NCI-H2227 treated with DMSO at 0.1 percent for 48 hours (cell line): Measurements from ENCODE around the gene SLC4A2.

ENCODE experiments used
- DNase-seq: peaks from one replicate; lab custom pipeline; 2025; lab: John Stamatoyannopoulos, UW

SLC4A2 gene

DNA sequence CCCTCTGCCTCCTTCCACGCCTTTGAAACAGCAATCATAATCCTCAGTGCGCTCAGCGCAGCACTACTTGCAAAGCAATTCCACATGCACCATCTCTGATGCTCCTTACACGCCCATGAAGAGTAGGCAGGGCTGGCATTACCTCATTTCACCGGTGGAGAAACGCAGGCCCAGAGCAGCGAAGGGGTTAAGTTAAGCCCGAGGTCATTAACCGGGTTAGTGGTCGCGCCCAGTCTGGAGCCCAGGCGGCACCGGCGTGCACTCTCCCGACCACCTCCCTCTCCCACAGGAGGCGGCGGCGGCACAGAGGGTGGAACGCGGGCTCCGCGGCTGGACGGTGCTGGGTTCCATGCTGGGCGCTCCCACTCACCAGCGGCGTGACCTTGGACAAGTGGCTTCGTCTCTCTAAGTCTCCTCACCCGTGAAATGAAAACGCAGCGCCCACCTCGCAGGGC, 20.7 kb downstream of the SLC4A2 start:
- DNase-seq: peak; percentile 37

DNA sequence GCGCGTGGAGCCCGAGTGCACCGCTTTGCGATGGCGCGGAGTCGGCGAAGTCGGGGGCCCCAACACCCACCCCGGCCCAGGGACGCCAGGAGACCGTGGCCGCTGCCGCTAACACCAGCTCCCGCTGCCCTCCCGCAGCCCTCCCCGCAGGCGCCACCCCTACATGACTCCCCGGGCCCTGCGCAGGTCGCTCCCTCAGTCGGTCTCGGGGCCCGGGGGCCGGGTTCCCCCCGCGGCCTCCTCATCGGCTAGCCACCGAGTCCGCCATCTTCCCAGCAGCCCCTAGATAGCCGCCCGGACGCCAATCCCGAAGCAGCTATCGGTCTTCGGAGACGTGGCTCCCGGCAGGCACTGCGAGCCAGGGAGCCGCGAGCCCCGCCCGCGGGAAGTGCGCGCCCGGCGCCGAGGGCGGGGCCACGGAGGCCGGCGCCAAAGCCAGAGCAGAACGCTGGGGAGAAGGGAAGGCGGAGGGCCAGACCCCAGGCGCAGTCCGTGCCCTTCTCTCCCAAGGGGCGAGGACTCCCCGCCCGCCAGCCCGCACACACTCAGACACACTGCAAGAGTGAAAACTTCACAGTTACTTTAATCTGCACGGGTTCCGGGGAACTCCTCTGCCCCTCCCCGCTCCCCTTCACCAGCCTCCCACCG, 21.3 kb downstream of the SLC4A2 start, which contains the start of gene FASTK:
Gene FASTK (minus strand): TSS at position 288 of the 648 bp plus-strand sequence. CDS start 43 bp downstream, at position 245.
- peak; percentile 91 for DNase-seq

DNA sequence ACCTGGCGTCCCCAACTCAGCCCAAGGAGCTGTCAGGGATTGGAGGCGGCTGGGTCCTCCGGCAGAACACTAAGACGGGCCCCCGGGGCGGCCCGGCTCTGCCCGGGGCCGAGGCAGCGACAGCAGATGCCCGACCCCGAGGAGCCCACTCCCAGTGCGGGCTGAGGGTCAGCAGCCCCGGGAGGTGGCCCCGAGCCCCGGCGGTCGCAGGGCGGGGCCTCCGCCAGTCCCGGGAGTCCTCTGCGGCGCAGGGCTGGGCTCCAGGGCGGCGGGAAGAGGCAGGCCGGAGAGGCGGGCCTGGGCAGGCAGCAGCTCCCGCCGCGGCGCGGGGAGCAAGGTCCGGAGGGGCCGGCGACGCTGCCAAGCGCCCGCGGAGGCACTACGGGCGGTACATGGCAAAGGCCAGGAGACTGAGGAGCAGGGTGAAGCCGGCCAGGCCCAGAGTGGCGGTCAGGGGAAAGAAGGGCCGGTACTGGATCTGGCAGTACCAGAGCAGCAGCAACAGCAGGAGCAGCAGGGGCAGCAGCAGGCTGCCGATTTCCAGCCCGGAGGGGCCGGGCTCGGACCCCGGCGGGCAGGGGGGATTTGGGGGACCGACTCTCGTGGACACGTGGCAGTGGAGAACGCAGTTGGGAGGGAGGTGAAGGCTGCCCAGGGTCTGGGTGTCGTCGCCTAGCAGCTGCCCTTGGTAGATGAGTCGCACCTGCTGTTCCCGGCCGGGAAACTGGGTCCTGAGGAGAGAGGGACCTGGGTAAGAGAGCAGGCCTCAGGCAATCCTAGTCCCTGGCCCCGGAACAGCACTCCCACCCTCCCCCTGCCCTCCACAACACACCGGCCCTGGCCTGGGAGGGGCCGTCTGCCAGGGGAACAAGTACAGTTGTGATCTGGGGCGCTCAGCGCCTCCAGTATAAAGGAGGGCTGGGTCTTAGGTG, 22.0 kb downstream of the SLC4A2 start:
- DNase-seq: no peak

DNA sequence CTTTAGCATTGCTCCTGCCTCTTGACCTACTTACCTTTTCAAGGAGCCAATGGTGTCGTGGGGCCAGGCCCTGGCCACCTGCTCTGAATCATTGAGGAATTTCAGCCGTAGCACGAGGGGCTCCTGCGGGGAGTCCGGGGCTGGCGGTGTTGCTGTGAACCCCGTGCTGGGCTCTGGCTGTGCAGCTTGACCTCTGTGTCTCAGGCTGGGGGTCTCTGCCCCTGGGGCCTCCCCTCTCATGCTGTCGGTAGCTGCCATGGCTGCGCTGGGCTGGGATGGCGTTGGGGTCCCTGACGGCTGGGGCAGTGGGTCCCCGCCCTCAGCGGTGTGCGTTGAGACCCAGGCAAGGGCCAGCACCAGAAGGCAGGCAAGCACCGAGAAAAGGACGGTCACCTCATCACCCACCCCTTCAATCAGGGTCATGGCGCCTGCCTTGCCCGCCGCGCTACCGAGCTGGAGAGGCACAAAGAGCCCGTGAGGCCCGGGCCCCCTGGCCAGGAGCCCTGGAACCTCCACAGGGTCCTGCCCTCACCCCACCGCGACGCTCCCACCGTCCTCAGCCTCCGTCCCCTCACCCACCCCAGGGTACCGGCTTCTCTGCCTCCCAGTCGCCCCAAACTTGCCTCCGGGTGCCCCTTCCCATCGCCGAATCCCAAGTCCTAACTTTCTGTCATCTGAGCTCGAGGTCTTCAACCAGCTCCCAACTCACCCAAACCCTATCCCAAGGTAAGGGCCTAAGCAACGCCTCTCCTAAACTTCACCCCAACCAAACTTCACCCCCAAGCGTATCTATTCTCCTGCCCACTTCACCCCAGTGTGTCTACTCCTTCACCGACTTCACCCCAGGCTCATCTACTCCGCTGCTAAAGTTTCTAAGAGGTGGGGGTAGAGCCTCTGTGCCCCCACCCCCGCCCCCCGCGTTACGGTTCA, 23.0 kb downstream of the SLC4A2 start:
- no peak for DNase-seq

DNA sequence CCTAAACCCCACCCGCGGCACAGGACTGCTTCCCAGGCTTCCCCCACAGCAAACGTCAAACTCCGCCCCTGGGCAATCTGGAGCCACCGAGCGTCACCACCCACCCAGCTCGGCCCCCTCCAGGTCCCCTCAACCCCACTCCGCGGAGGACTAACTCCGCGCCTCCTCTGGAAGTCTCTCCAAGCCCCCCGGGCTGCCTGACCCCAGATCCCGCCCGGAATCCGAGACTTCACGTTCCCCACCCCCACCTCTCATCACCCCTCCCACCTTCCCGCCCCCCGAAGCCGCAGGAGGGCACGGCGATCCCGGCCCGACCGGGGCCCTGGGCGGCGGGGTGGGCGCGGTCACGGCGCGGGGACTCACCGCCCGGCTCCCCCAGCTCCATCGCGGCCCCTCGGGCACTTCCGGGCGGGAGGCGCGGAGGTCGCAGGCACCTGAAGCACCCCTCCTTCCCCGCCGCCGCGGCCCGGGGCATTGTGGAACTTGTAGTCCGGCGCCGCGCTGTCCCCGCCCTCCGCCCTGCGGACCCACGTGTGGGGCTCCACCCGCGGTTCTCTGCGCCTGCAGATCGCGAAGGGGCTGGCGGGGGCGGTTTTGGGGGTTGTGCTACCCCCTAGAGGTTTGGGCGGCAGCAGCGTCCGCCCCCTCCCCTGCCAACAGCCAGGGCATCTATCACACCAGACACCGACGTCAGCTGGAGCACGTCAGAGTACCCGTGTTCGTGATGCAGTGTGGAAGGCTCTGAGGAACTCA, 23.9 kb downstream of the SLC4A2 start, which contains the start of gene TMUB1:
Gene TMUB1 (minus strand): TSS at position 423 of the 753 bp plus-strand sequence. CDS start 930 bp downstream, outside the sequence.
- peak; percentile 54 for DNase-seq

DNA sequence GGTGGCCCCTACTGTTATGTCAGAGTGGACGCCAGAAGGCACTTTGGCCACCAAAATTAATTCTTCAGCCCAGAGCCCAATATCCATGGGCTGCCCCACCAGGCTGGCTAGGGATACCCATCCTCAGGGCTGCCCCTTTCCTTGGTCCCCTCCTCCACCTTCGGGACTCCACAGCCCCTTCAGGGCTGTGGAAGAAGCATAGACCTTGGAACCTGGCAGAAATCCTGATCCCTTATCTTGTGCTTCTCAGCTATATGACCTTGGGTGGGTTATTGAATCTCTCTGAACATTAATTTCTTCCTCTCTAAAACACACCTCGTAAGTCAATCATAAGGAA, 24.4 kb downstream of the SLC4A2 start:
- no peak for DNase-seq

DNA sequence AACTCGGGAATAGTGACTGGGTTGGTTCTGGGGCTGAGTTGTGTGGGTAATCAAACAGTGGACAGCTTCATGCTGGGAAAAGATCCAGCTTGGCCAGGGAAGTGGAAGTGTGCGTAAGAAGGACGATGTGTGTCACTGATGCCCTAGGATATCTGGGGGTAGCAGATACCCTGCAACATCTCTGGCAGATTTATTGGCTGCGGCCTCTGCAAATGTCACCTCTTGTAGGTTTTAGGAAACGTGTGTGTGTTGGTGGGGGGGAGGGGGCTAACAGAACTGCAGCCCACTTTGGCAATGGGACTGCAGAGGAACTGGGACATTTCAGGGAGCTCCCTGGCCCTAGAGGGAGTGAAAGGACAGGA, 25.9 kb downstream of the SLC4A2 start:
- no peak for DNase-seq

DNA sequence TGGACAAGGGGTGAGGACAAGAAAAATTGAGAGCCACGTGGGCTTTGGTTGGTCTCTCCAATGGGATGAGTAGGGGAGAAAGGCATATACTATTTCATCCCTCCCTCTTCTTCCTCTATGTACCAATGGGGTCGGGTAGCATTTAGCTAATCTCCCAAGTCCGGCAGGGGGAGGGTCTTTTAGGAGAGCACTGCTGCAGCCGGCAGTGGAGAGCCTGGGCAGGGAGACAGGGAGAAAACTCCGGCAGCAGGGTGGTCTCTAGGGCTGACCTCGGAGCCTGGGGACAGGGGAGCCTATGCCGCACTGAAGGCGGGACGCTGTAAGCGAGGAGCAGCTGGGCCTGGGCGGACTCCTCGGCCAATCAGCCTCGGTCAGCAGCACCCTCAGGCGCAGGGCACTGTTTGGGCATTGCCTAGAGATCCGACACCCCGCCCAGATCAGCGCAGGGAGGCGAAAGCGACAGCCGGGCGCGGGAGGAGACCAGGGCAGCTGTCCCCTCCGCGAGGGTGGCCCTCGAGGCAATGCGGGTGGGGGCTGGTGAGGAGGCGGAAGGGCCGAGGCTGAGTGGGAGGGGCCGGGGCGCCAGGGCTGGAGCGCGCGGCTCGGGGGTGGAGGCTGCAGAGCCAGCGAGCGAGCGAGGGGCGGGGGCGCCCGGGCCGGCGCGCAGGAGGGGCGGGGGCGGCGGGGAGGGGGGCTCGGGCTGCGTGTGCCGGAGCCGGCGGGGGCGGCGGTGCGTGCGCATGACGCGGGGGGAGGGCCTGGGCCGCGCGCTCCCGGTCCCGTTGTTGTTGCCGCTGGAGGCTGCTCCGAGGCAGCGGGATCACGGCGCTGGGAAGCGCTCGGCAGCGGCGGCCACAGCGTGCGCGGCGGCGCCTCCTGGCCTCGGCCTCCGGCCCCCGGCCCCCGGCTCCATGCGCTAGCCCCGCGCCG, 26.6 kb downstream of the SLC4A2 start, which contains the start of gene AGAP3:
Gene AGAP3 (plus strand): TSS at position 785 of the 930 bp plus-strand sequence. CDS start 267 bp downstream, outside the sequence.
- DNase-seq: peak; percentile 85

DNA sequence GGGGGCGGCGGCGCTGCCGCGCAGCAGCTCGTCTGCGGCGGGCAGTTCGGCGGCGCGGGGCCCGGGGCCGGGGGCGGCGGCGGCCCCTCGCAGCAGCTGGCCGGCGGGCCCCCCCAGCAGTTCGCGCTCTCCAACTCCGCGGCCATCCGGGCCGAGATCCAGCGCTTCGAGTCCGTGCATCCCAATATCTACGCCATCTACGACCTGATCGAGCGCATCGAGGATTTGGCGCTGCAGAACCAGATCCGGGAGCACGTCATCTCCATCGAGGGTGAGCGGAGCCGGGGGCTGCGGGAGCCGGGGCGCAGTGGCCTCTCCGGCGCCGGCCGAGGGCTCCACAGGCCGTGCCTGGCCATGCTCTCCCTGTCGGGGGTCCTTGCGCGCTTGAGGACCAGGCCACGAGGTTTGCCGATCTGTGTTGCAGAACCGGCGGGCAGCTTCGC, 27.4 kb downstream of the SLC4A2 start:
- no peak for DNase-seq

DNA sequence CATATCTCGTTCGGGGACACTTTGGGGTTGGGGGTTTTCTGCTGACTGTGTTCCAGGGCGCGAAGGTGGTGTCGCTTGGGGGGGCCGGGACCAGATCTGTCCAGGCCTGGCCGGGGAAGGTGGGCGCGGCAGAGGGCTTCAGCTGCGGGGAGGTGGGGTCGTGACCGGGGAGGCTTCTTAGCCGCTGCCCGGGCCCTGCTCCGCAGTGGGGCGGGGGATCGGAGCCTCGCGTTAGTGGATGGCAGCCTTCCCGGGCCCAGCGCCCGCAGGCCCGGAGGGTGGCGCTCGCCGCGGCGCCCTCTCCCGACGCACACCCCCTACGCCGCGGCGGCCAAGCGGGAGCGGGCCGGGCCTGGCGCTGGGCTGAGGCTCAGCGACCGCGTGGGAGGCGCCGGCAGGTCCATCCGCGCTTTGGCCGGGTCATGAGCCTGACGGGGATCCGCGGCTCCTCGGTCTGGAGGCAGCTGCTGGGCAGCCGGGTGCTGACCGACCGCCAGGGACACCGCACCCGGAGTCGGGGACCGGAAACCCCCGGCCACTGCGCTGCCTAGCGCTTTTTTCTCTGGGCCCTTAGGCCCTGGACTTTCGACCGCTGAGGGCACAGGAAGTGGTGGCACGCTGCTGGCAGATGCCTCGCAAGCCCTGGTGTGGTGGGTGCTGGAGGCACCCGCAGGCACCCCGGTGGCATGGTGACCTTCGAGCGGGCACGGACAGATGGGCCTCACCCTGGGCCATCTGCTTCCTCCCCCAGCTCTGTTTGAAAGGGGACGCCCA, 28.0 kb downstream of the SLC4A2 start:
- no peak for DNase-seq

DNA sequence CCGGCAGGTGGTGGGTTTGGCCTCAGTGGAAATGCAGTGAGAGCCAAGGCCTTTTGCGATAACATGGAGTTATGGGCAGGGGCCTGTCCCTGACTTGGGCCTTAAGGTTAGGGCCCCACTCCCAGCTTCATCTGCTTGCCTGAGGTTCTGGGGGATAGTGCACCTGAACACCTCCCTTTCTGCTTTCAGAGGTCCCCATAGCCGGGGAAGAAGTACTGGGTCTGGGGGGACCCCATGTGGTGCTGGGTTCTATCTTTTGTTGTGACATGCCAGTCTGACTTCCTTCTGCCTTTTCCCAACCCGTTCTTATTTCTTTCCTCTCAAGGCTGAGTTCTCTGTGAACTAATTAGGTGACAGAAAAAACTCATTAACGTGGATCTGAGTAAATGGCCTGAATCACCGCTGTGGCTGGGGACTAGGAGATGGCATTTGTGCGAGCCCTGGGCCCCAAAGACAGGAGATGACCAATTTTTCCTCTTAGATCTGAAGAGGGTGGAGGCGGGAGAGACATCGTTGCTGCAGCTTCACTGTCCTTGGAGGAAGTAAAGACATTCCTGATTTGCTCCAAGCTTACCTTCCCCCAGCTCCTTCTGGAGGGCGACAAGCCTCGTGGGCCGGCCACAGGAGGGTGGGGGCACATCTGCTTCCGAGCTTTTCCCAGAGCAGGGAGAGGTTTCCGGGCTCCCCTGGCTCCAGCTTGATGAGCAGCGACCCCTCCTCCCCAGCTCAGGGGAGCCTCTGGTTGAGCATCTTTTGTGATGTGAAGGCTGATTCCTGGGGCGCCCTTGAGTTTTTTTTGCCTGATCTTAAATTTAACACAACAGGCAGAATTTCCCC, 28.8 kb downstream of the SLC4A2 start:
- DNase-seq: no peak

DNA sequence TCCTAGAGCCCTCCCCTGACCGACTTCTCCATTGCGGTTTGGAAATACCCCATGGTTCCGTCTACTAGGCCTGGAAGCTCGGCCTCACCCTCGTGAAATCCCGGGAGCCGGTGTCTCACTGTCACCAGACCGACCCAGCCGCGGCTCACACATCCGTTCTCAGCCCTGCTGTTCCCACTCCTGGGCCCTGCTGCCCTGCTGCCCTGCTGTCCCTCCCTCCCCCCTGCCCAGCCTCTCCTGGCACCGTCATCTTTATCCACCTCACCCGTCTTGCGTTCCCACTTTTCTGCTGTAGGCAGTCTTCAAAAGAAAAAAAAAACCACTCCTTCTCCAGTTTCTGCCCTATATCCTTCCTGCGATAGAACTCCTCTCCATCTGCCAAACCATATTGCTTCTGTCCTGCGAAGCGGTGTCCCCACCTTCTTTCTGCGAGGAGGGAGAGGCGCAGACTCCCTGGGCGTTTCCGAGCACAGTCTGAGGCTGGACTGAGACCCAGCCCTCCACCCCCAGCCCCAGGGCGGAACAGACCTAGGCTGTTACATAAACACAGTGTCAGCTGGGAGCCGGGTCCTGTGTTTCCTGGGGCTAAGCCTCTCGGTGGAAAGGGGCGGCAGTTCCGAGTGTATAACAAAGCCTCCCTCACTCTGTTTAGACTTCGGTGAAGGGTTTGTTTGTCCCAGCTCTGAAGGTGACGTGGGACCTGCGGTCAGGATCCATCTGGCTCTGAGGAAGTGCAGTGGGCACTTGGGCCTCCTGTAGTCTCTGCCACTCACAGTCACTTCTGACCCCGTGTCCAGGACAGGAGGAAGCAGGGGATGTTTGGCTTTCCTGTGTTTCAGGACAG, 29.7 kb downstream of the SLC4A2 start:
- no peak for DNase-seq

DNA sequence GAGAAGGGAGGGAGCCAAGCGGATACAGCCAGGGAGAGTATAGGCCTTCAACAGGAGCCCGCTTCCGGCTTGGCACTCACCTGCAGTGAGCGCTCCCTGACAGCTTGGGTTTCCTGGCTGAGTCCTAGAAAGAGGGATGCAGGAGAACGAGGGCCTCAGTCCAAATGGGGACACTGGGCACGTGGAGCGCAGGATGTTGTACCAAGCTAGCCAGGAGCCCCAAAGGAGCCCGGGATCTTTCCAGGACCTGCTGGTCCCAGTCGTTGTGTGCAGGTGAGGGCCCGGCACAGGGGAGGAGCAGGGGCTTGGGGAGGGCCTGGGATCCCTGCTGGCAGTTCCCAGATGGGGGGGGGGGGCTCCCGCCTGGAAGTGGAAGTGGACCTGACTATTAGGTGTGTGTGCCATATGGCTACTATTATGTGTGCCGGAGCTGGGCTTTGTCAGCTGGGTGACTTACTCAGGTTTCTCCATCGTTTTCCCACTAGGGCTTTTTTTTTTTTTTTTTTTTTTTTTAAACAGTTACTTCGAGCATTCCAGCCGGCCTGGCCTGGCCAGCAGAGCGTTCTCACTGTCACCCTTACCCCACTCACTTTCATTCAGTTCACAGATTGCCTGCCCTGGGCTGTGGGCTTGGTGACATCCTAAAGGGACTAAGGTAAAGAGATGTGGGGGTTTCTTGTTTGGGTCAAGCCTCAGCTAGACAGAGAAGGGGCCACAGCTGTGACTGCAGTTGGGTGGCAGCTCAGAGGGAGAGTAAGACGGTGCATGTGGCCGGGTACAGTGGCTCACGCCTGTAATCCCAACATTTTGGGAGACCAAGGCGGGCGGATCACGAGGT, 30.7 kb downstream of the SLC4A2 start:
- no peak for DNase-seq

DNA sequence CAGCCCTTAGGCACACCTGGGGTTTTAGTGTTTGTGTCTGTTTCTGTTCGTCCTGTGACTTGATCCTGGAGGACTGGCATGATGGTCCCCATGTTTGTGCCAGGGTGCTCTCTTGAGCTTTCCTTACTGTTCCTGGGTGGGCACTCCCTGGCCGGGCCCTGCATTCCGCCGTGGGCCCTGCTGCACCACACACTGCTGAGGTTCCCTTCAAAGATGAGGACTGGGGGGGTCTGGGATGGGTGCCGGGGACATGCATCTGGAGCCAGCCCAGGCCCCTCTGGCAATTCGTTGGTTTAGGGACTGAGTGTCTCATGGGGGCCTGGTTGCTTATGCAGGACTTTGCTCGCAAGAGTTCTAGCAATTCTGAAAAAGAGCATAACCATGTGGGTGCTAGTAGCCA, 31.6 kb downstream of the SLC4A2 start:
- DNase-seq: no peak

DNA sequence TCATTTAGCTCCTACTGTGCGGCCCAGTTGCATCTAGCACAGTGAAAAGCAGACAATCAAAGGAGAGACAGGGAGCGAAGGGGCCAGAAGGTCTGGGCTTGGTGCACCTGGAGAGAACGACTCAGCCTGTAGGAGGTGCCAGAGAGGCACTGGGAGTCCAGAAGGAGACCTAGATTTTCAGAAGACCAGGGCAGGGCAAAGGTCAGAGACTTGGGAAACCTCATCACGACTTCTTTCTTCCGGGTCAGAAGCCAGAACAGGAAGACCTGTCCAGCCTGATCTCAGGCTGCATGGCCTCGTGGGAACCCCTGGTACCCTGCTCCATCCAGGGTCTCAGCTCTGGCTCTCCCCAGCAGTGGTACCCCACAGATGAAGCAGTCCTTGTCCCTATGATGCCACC, 32.0 kb downstream of the SLC4A2 start:
- DNase-seq: no peak

DNA sequence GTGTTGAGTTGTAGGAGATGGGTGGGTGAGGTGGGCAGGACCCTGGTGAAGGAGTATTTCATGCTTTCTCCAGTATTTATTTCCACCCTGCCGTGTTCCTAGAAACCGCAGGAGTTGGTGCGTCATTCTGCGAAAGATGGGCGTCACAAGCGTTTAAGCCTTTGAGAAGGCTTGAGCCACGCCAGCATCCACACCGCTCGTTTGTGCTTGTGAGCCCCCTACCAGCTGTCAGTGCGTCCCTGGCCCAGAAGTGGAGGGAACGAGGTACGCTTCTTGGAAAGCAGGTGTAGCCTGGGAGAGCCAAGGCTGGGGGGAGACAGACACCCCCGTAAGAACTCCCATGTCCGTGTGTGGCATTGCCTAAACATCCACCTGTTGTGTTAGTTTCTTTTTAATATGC, 32.6 kb downstream of the SLC4A2 start:
- DNase-seq: no peak
